ENCODE results near the gene SLC13A2.

GRCh38 chr17:28528327-28529012, 55.0 kb downstream of the SLC13A2 start:
- TF ChIP-seq CTCF (conservative IDR thresholded peaks at IDR 0.05 in 1 of 2, IDR thresholded peaks at IDR 0.05 in 1 of 2; ENCODE audit: extremely low read depth in 1 of 2, insufficient read depth in 1 of 2, low read depth in 1 of 2, low read length in 2 of 2) (no peak), EZH2 (IDR thresholded peaks at IDR 0.05; ENCODE audit: borderline replicate concordance, low read length) (no peak)
